Measurements from ENCODE around the gene RCOR3.
"Not testable (repeated sequence)": the region's sequence is repeated elsewhere in the genome, so short reads cannot be mapped to it uniquely, and the experiment has no call there.

Gene RCOR3

GRCh38 chr1:211349741-211350140 is 90.6 kb downstream of the RCOR3 start:
- H3K9me3 ChIP-seq: no peaks in the 10 kb centered on the region
- H3K4me1 ChIP-seq: peaks cover 3% of the 10 kb centered on the region; the same call in 1 of the 2 replicates
- no peaks in the 10 kb centered on the region for H3K27me3 ChIP-seq
- DNase-seq: no peak
- H3K4me3 ChIP-seq (ENCODE audit: low read depth, low read length): no peak overlapping the region
- no peaks in the 10 kb centered on the region for H3K36me3 ChIP-seq
- no peak for TF ChIP-seq CTCF (IDR thresholded peaks at IDR 0.05; ENCODE audit: low read depth, low read length)

GRCh38 chr1:211352055-211352454 is 92.9 kb downstream of the RCOR3 start:
- H3K4me3 ChIP-seq (ENCODE audit: low read depth, low read length); H3K36me3 ChIP-seq; H3K9me3 ChIP-seq; DNase-seq; H3K27me3 ChIP-seq; H3K4me1 ChIP-seq: not testable (repeated sequence)

- H3K4me1 ChIP-seq: no peaks in the 10 kb centered on the region
- peaks cover 8% of the 10 kb centered on the region for H3K36me3 ChIP-seq
- no peaks in the 10 kb centered on the region for H3K27me3 ChIP-seq
- DNase-seq: no peak
- no peak overlapping the region for H3K4me3 ChIP-seq (ENCODE audit: low read depth, low read length)
- no peak for TF ChIP-seq CTCF (IDR thresholded peaks at IDR 0.05; ENCODE audit: low read depth, low read length)
- no peaks in the 10 kb centered on the region for H3K9me3 ChIP-seq
Measured at GRCh38 chr1:211352465-211352864, 93.3 kb downstream of the RCOR3 start.

- DNase-seq: peak; percentile 71
- H3K9me3 ChIP-seq: no peaks in the 10 kb centered on the region
- no peak overlapping the region for H3K4me3 ChIP-seq (ENCODE audit: low read depth, low read length)
- peak; percentile 97 for TF ChIP-seq CTCF (IDR thresholded peaks at IDR 0.05; ENCODE audit: low read depth, low read length)
- H3K36me3 ChIP-seq: peaks cover 8% of the 10 kb centered on the region
- H3K27me3 ChIP-seq: no peaks in the 10 kb centered on the region
- H3K4me1 ChIP-seq: no peaks in the 10 kb centered on the region
Measured at GRCh38 chr1:211352985-211353515, 93.9 kb downstream of the RCOR3 start.

- DNase-seq: no peak
- peaks cover 8% of the 10 kb centered on the region for H3K36me3 ChIP-seq
- no peaks in the 10 kb centered on the region for H3K4me1 ChIP-seq
- no peak for TF ChIP-seq CTCF (IDR thresholded peaks at IDR 0.05; ENCODE audit: low read depth, low read length)
- no peak overlapping the region for H3K4me3 ChIP-seq (ENCODE audit: low read depth, low read length)
- no peaks in the 10 kb centered on the region for H3K9me3 ChIP-seq
- no peaks in the 10 kb centered on the region for H3K27me3 ChIP-seq
Measured at GRCh38 chr1:211353562-211354212, 94.5 kb downstream of the RCOR3 start.

- no peak overlapping the region for H3K4me3 ChIP-seq (ENCODE audit: low read depth, low read length)
- no peaks in the 10 kb centered on the region for H3K27me3 ChIP-seq
- peaks cover 12% of the 10 kb centered on the region for H3K36me3 ChIP-seq
- no peak for TF ChIP-seq CTCF (IDR thresholded peaks at IDR 0.05; ENCODE audit: low read depth, low read length)
- H3K9me3 ChIP-seq: no peaks in the 10 kb centered on the region
- no peaks in the 10 kb centered on the region for H3K4me1 ChIP-seq
- no peak for DNase-seq
Measured at GRCh38 chr1:211355873-211356272, 96.7 kb downstream of the RCOR3 start.

All from BE2C (cell line).